C4-2B (cell line): ENCODE results near the gene MYO7A.

Source experiments
- ZFX ChIP-seq: fragments of 450-650 bp; IDR thresholded peaks from 2 replicates; pipeline ENCODE4 v1.6.1; 2017
- TF ChIP-seq, protein P1 (sequence below): fragments of 450-650 bp; conservative IDR thresholded peaks from 2 replicates; pipeline ENCODE4 v1.5.1; 2017; ENCODE audit warnings: mild to moderate bottlenecking

GRCh38 chr11:77175869-77176539 is 48.0 kb downstream of the MYO7A start:
- TF ChIP-seq, protein P1, sequence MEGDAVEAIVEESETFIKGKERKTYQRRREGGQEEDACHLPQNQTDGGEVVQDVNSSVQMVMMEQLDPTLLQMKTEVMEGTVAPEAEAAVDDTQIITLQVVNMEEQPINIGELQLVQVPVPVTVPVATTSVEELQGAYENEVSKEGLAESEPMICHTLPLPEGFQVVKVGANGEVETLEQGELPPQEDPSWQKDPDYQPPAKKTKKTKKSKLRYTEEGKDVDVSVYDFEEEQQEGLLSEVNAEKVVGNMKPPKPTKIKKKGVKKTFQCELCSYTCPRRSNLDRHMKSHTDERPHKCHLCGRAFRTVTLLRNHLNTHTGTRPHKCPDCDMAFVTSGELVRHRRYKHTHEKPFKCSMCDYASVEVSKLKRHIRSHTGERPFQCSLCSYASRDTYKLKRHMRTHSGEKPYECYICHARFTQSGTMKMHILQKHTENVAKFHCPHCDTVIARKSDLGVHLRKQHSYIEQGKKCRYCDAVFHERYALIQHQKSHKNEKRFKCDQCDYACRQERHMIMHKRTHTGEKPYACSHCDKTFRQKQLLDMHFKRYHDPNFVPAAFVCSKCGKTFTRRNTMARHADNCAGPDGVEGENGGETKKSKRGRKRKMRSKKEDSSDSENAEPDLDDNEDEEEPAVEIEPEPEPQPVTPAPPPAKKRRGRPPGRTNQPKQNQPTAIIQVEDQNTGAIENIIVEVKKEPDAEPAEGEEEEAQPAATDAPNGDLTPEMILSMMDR: no peak
- TF ChIP-seq ZFX: no peak
